LNCAP (cell line): Measurements from ENCODE around the gene DUSP2.

Experiments used
- CTCF ChIP-seq: fragments of 450-650 bp; IDR thresholded peaks from 2 replicates; pipeline ENCODE4 v1.5.1; 2017; ENCODE audit warnings: mild to moderate bottlenecking

Gene DUSP2

GRCh38 chr2:96148410-96149217 is 3.4 kb upstream of the DUSP2 start:
- TF ChIP-seq CTCF: no peak

GRCh38 chr2:96147593-96148201 is 2.5 kb upstream of the DUSP2 start:
- no peak for TF ChIP-seq CTCF

- no peak for TF ChIP-seq CTCF
Observed at GRCh38 chr2:96146881-96147592, 1.8 kb upstream of the DUSP2 start.

- TF ChIP-seq CTCF: no peak
Observed at GRCh38 chr2:96146153-96146880, 1.1 kb upstream of the DUSP2 start.

- TF ChIP-seq CTCF: no peak
Observed at GRCh38 chr2:96145848-96146152, 560 bp upstream of the DUSP2 start.

- TF ChIP-seq CTCF: no peak
Observed at GRCh38 chr2:96144481-96145035, 682 bp downstream of the DUSP2 start.

- peak; percentile 42; the same call in 1 of the 2 replicates for TF ChIP-seq CTCF
Observed at GRCh38 chr2:96143848-96144480, 1.3 kb downstream of the DUSP2 start.
